ENCODE results near the gene MCCC2. TPM values are rescaled to one million over a fixed set of nuclear protein-coding genes. Genes with fewer than 3 reads are reported as not detected.

Gene MCCC2
- total RNA-seq, 1 experiment from 2014 or later: 46.7 TPM

DNA sequence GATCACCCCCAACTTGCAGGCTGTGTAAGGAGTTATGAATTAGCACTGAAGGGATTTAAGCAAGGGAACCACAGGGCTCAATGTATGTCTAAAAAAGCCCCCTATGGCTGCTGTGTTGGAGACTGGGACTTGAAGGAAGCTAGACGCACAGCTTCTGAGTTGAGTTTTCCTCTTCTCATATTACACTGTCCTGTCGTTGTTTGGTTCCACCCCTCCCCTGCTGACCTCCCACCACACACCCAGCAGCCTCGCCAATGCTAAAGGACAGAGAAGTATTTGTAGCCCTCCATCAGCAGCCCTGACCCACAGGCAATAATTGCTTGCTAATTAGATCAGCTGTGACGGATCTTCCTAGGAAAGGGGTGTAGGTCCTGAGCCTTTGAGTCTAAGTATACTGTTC, 116.8 kb downstream of the MCCC2 start:
- intact Hi-C loops (cut with micrococcal nuclease; ENCODE audit: unreplicated experiment): no loop called here
- DNase-seq (ENCODE audit: low spot score): no peak
- Histone ChIP-seq H3K4me3 (ENCODE audit: low read depth, low read length, poor library complexity, severe bottlenecking) (no peak overlapping the region), H3K4me1 (ENCODE audit: insufficient read depth, low read length, poor library complexity, severe bottlenecking) (no peaks in the 10 kb centered on the region), H3K27ac (ENCODE audit: low read depth, low read length, poor library complexity, severe bottlenecking) (no peak overlapping the region), H3K9me3 (ENCODE audit: low read depth, low read length, poor library complexity, severe bottlenecking) (no peaks in the 10 kb centered on the region), H3K36me3 (ENCODE audit: insufficient read depth, low read length, poor library complexity, severe bottlenecking) (no peaks in the 10 kb centered on the region), H3K27me3 (replicated peaks; ENCODE audit: insufficient read depth, low read depth, low read length, poor library complexity) (peaks cover 16% of the 10 kb centered on the region)
- TF ChIP-seq, protein P1, sequence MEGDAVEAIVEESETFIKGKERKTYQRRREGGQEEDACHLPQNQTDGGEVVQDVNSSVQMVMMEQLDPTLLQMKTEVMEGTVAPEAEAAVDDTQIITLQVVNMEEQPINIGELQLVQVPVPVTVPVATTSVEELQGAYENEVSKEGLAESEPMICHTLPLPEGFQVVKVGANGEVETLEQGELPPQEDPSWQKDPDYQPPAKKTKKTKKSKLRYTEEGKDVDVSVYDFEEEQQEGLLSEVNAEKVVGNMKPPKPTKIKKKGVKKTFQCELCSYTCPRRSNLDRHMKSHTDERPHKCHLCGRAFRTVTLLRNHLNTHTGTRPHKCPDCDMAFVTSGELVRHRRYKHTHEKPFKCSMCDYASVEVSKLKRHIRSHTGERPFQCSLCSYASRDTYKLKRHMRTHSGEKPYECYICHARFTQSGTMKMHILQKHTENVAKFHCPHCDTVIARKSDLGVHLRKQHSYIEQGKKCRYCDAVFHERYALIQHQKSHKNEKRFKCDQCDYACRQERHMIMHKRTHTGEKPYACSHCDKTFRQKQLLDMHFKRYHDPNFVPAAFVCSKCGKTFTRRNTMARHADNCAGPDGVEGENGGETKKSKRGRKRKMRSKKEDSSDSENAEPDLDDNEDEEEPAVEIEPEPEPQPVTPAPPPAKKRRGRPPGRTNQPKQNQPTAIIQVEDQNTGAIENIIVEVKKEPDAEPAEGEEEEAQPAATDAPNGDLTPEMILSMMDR (conservative IDR thresholded peaks at IDR 0.05; ENCODE audit: low read depth, low read length): no peak
- TF ChIP-seq EZH2 (IDR thresholded peaks at IDR 0.05; ENCODE audit: borderline replicate concordance, low read depth, low read length, poor library complexity, severe bottlenecking): no peak
- ChIA-PET POLR2A (ENCODE audit: low non-redundant PET) (no interaction called here), CTCF (no interaction called here)
- no TSS peak for BruUV-seq (replicated peaks)

DNA sequence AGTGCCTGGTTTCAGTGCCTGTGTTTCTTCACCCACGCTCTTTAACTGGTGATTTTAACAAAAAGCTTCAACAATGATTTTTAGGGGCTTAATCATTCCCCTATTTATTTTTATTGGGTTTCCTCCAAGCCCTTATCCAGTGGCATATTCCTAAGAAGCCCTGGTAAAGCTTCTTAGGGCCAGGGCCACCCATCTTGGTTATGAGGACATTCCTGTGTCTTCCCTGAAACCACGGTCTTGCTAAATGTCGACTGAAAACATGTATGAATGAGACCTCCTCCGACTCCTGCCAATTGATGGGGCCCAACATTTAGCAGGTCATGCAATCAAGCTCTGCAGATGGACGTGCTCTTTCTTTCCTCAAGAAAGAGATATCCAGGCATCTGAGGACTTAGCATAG, 118.3 kb downstream of the MCCC2 start:
- Histone ChIP-seq H3K9me3 (ENCODE audit: low read depth, low read length, poor library complexity, severe bottlenecking) (no peaks in the 10 kb centered on the region), H3K36me3 (ENCODE audit: insufficient read depth, low read length, poor library complexity, severe bottlenecking) (no peaks in the 10 kb centered on the region), H3K4me3 (ENCODE audit: low read depth, low read length, poor library complexity, severe bottlenecking) (no peak overlapping the region), H3K4me1 (ENCODE audit: insufficient read depth, low read length, poor library complexity, severe bottlenecking) (no peaks in the 10 kb centered on the region), H3K27ac (ENCODE audit: low read depth, low read length, poor library complexity, severe bottlenecking) (no peak overlapping the region), H3K27me3 (replicated peaks; ENCODE audit: insufficient read depth, low read depth, low read length, poor library complexity) (peaks cover 16% of the 10 kb centered on the region)
- BruUV-seq (replicated peaks): no TSS peak
- DNase-seq (ENCODE audit: low spot score): no peak
- TF ChIP-seq, protein P1 (conservative IDR thresholded peaks at IDR 0.05; ENCODE audit: low read depth, low read length): no peak
- no peak for TF ChIP-seq EZH2 (IDR thresholded peaks at IDR 0.05; ENCODE audit: borderline replicate concordance, low read depth, low read length, poor library complexity, severe bottlenecking)
- ChIA-PET CTCF (no interaction called here), POLR2A (ENCODE audit: low non-redundant PET) (no interaction called here)
- intact Hi-C loops (cut with micrococcal nuclease; ENCODE audit: unreplicated experiment): no loop called here

DNA sequence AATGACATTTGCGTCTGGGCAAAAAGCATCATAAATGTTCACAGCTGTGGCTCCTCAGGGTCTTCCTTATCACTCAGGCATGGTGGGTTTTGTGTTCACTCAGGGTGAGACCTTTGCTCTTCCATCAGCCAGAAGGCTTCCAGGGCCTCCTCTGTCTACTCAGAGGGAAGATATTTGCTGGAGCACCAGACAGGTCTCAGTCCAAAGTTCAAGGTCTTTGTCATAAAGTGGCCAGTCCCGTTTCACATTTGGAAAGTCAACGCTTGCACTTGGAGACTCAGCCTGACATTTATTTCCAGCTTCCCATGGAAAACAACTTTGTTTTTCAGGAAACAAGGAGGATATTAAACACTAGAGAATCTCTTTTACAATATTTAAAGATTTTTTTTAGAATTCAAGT, 119.8 kb downstream of the MCCC2 start:
- no peak overlapping the region for H3K27ac ChIP-seq (ENCODE audit: low read depth, low read length, poor library complexity, severe bottlenecking)
- ChIA-PET POLR2A (ENCODE audit: low non-redundant PET) (no interaction called here), CTCF (no interaction called here)
- no TSS peak for BruUV-seq (replicated peaks)
- peaks cover 16% of the 10 kb centered on the region for H3K27me3 ChIP-seq (replicated peaks; ENCODE audit: insufficient read depth, low read depth, low read length, poor library complexity)
- H3K9me3 ChIP-seq (ENCODE audit: low read depth, low read length, poor library complexity, severe bottlenecking): no peaks in the 10 kb centered on the region
- no peaks in the 10 kb centered on the region for H3K36me3 ChIP-seq (ENCODE audit: insufficient read depth, low read length, poor library complexity, severe bottlenecking)
- TF ChIP-seq, protein P1 (conservative IDR thresholded peaks at IDR 0.05; ENCODE audit: low read depth, low read length): no peak
- no peak for TF ChIP-seq EZH2 (IDR thresholded peaks at IDR 0.05; ENCODE audit: borderline replicate concordance, low read depth, low read length, poor library complexity, severe bottlenecking)
- H3K4me3 ChIP-seq (ENCODE audit: low read depth, low read length, poor library complexity, severe bottlenecking): no peak overlapping the region
- intact Hi-C loops (cut with micrococcal nuclease; ENCODE audit: unreplicated experiment): no loop called here
- H3K4me1 ChIP-seq (ENCODE audit: insufficient read depth, low read length, poor library complexity, severe bottlenecking): no peaks in the 10 kb centered on the region
- DNase-seq (ENCODE audit: low spot score): no peak

Other genes starting within 250 kb of the MCCC2 start
- gene BDP1, start 131.7 kb upstream of the MCCC2 start, total RNA-seq (2021): 71.1 and 73.5 TPM in 2 replicates
- not detected in 2 replicates for gene CARTPT, start 131.9 kb downstream of the MCCC2 start, total RNA-seq (2021)

Data from A673 (cell line).